Keratinocyte (primary cell): ENCODE results near the gene IL12RB2.

Experiments used
- CTCF ChIP-seq, 3 experiments: IDR thresholded peaks in 1 of 3; conservative IDR thresholded peaks in 1 of 3; optimal IDR thresholded peaks in 1 of 3; 2 replicates in 2 of 3; 3 replicates in 1 of 3; pipeline versions ENCODE3 to v1.5.1; 2011; ENCODE audit warnings: low read length in 3 of 3, mild to moderate bottlenecking in 3 of 3, moderate library complexity in 2 of 3, control low read depth in 1 of 3, inconsistent platforms in 1 of 3; ENCODE audit not compliant: insufficient read depth in 2 of 3; ENCODE audit errors: extremely low read depth in 1 of 3
- EZH2 ChIP-seq: IDR thresholded peaks from one replicate; pipeline ENCODE4 v1.6.1; 2012; ENCODE audit warnings: inconsistent platforms, mild to moderate bottlenecking, low read length, moderate library complexity

- TF ChIP-seq CTCF (optimal IDR thresholded peaks at IDR 0.05 in 1 of 3, IDR thresholded peaks at IDR 0.05 in 1 of 3, conservative IDR thresholded peaks at IDR 0.05 in 1 of 3; ENCODE audit: extremely low read depth in 1 of 3, insufficient read depth in 2 of 3, low read length in 3 of 3) = no peak
- TF ChIP-seq EZH2 = no peak
Measured at GRCh38 chr1:67393240-67393639, 85.6 kb downstream of the IL12RB2 start.
